ENCODE data around the gene VIL1. TPM values are rescaled to one million over a fixed set of nuclear protein-coding genes. Genes with fewer than 3 reads are reported as not detected.
A peak's percentile ranks its signal among the peaks of the same experiment; 100 is the strongest.

The VIL1 gene
- total and polyA plus RNA-seq, 9 of the 15 experiments (the other 6 are each of a cell fraction or from before 2014, with no cell fraction given), result 0.51 to 2.7 (median 1.2) TPM

DNA sequence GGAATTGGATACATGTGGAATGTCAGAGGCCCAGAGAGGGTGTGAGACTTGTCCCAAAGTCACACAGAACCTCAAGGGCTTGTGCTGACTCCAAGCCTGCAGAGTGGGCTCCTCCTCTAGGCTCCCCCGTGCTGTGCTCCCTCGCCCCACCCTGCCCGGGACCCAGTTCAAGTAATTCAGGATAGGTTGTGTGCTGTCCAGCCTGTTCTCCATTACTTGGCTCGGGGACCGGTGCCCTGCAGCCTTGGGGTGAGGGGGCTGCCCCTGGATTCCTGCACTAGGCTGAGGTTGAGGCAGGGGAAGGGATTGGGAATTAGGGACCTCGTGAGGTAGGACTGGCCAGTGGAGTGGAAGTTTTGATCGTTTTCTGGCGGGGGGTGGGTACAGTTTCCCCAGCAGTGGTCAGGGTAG is 16.4 kb upstream of the VIL1 start:
- H3K4me1 ChIP-seq (replicated peaks in 1 of 2; ENCODE audit: control insufficient read depth in 2 of 2, insufficient read depth in 2 of 2, low read length in 2 of 2), result peaks cover 21 to 85% of the 10 kb centered on the region in 2 experiments; a peak in 4 of 5 replicates
- H3K4me2 ChIP-seq (ENCODE audit: insufficient read depth, low read length), result no peak overlapping the region
- peaks cover 46% of the 10 kb centered on the region; the same call in 2 of the 3 replicates for H3K36me3 ChIP-seq (ENCODE audit: control insufficient read depth, insufficient read depth, low read length)
- 91% methylated on average over 8 of the region's 8 CpGs for WGBS (ENCODE audit: insufficient coverage, low coverage, missing lambda C conversion rate)
- POLR2A ChIA-PET, result interaction anchor here (2.8 kb wide), 1 partner anchor 9 kb away, joined by 7 read pairs; no protein-coding TSS in a partner anchor
- no peaks in the 10 kb centered on the region for H4K20me1 ChIP-seq (replicated peaks; ENCODE audit: control insufficient read depth, insufficient read depth, low read length)
- peaks cover 47% of the 10 kb centered on the region for H3K79me2 ChIP-seq (ENCODE audit: control insufficient read depth, insufficient read depth, low read length)
- no peak overlapping the region for H2AFZ ChIP-seq (ENCODE audit: low read depth, low read length)
- CTCF ChIA-PET (ENCODE audit: low intra/inter-chr PET ratio), result no interaction called here
- no peaks in the 10 kb centered on the region for H3K9me1 ChIP-seq (ENCODE audit: control insufficient read depth, insufficient read depth, low read length)
- no peak for DNase-seq (ENCODE audit: extremely low read depth in 1 of 4, low spot score in 3 of 4)
- in situ Hi-C loops (cut with MboI) (no loop called here), intact Hi-C loops (cut with micrococcal nuclease) (loop anchor here (10.0 kb wide), 1 partner anchor 242 kb away; no protein-coding TSS in a partner anchor)
- no TSS peak for BruUV-seq (replicated peaks)
- H3K9me3 ChIP-seq (replicated peaks; ENCODE audit: control insufficient read depth, insufficient read depth, low read depth, low read length), result no peaks in the 10 kb centered on the region
- no peaks in the 10 kb centered on the region for H3K27me3 ChIP-seq (ENCODE audit: control insufficient read depth in 2 of 2, insufficient read depth in 2 of 2, low read length in 2 of 2)
- no peak overlapping the region for H3K27ac ChIP-seq (ENCODE audit: extremely low read depth, low read depth, low read length)
- no peak for TF ChIP-seq KAT2B (IDR thresholded peaks at IDR 0.05; ENCODE audit: low read depth, low read length)
- TF ChIP-seq RB1 (IDR thresholded peaks at IDR 0.05; ENCODE audit: low read depth), result no peak
- TF ChIP-seq ZNF282 (CRISPR knock-in tag; IDR thresholded peaks at IDR 0.05), result no peak
- TF ChIP-seq ZNF143 (CRISPR knock-in tag; IDR thresholded peaks at IDR 0.05), result no peak
- TF ChIP-seq, protein P1, sequence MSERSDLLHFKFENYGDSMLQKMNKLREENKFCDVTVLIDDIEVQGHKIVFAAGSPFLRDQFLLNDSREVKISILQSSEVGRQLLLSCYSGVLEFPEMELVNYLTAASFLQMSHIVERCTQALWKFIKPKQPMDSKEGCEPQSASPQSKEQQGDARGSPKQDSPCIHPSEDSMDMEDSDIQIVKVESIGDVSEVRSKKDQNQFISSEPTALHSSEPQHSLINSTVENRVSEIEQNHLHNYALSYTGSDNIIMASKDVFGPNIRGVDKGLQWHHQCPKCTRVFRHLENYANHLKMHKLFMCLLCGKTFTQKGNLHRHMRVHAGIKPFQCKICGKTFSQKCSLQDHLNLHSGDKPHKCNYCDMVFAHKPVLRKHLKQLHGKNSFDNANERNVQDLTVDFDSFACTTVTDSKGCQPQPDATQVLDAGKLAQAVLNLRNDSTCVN (CRISPR knock-in tag; IDR thresholded peaks at IDR 0.05), result no peak
- no peak for TF ChIP-seq TARDBP (IDR thresholded peaks at IDR 0.05)
- no peak for TF ChIP-seq XRCC3 (IDR thresholded peaks at IDR 0.05)
- no peak for TF ChIP-seq DACH1 (IDR thresholded peaks at IDR 0.05; ENCODE audit: partially characterized antibody)
- peak overlapping the region in 1 of 2 experiments; percentile 40; a peak in 2 of 4 replicates for H3K9ac ChIP-seq (ENCODE audit: insufficient read depth in 1 of 2, low read depth in 2 of 2, low read length in 2 of 2)
- no peak overlapping the region for H3K4me3 ChIP-seq
- no peak for FAIRE-seq
- no peak for ATAC-seq

Data from K562 (cell line).